ENCODE results near the gene HIVEP3.

The HIVEP3 gene

GRCh38 chr1:41712695-41713094 is 206.0 kb downstream of the HIVEP3 start:
- Histone ChIP-seq H3K9me3 (replicated peaks; ENCODE audit: insufficient read depth, low read length) (no peaks in the 10 kb centered on the region), H3F3A (ENCODE audit: insufficient read depth, low read length) (no peaks in the 10 kb centered on the region), H3K79me2 (ENCODE audit: low read length) (no peaks in the 10 kb centered on the region), H3K9me2 (replicated peaks; ENCODE audit: insufficient read depth, low read length) (no peaks in the 10 kb centered on the region), H4K20me1 (ENCODE audit: insufficient read depth, low read length) (no peaks in the 10 kb centered on the region), H3K4me2 (ENCODE audit: low read depth, low read length) (no peak overlapping the region), H3K36me3 (replicated peaks; ENCODE audit: insufficient read depth, low read length) (no peaks in the 10 kb centered on the region), H3K4me3 (ENCODE audit: low read length) (no peak overlapping the region), H3K9ac (ENCODE audit: low read length) (no peak overlapping the region), H2AFZ (ENCODE audit: low read length) (no peak overlapping the region), H3K27me3 (replicated peaks; ENCODE audit: insufficient read depth, low read length) (no peaks in the 10 kb centered on the region), H3K4me1 (ENCODE audit: low read length) (0 out of 2 replicates have a peak, but pooled peaks cover 6% of the 10 kb centered on the region), H3K27ac (ENCODE audit: low read length) (no peak overlapping the region)
- no peak for DNase-seq
- TF ChIP-seq EZH2phosphoT487 (IDR thresholded peaks at IDR 0.05; ENCODE audit: low read length) (no peak), CTCF (IDR thresholded peaks at IDR 0.05; ENCODE audit: low read length) (no peak), EZH2 (optimal IDR thresholded peaks at IDR 0.05; ENCODE audit: low read depth, low read length) (no peak)

GRCh38 chr1:41712081-41712480 is 206.6 kb downstream of the HIVEP3 start:
- H3K27ac ChIP-seq (ENCODE audit: low read length): no peak overlapping the region
- H3K27me3 ChIP-seq (replicated peaks; ENCODE audit: insufficient read depth, low read length): no peaks in the 10 kb centered on the region
- no peak for TF ChIP-seq EZH2phosphoT487 (IDR thresholded peaks at IDR 0.05; ENCODE audit: low read length)
- TF ChIP-seq CTCF (IDR thresholded peaks at IDR 0.05; ENCODE audit: low read length): no peak
- TF ChIP-seq EZH2 (optimal IDR thresholded peaks at IDR 0.05; ENCODE audit: low read depth, low read length): no peak
- H3K9me2 ChIP-seq (replicated peaks; ENCODE audit: insufficient read depth, low read length): no peaks in the 10 kb centered on the region
- no peak overlapping the region for H3K9ac ChIP-seq (ENCODE audit: low read length)
- H3F3A ChIP-seq (ENCODE audit: insufficient read depth, low read length): no peaks in the 10 kb centered on the region
- no peaks in the 10 kb centered on the region for H3K9me3 ChIP-seq (replicated peaks; ENCODE audit: insufficient read depth, low read length)
- DNase-seq: no peak
- H3K4me3 ChIP-seq (ENCODE audit: low read length): no peak overlapping the region
- H3K36me3 ChIP-seq (replicated peaks; ENCODE audit: insufficient read depth, low read length): no peaks in the 10 kb centered on the region
- H2AFZ ChIP-seq (ENCODE audit: low read length): no peak overlapping the region
- H3K79me2 ChIP-seq (ENCODE audit: low read length): no peaks in the 10 kb centered on the region
- no peak overlapping the region for H3K4me2 ChIP-seq (ENCODE audit: low read depth, low read length)
- 0 out of 2 replicates have a peak, but pooled peaks cover 2% of the 10 kb centered on the region for H3K4me1 ChIP-seq (ENCODE audit: low read length)
- H4K20me1 ChIP-seq (ENCODE audit: insufficient read depth, low read length): no peaks in the 10 kb centered on the region

GRCh38 chr1:41711581-41711980 is 207.1 kb downstream of the HIVEP3 start:
- H3K4me3 ChIP-seq (ENCODE audit: low read length): no peak overlapping the region
- no peaks in the 10 kb centered on the region for H3K9me3 ChIP-seq (replicated peaks; ENCODE audit: insufficient read depth, low read length)
- no peak overlapping the region for H2AFZ ChIP-seq (ENCODE audit: low read length)
- no peak for DNase-seq
- H3K79me2 ChIP-seq (ENCODE audit: low read length): no peaks in the 10 kb centered on the region
- H3K36me3 ChIP-seq (replicated peaks; ENCODE audit: insufficient read depth, low read length): no peaks in the 10 kb centered on the region
- H3K27ac ChIP-seq (ENCODE audit: low read length): no peak overlapping the region
- H4K20me1 ChIP-seq (ENCODE audit: insufficient read depth, low read length): no peaks in the 10 kb centered on the region
- H3K4me1 ChIP-seq (ENCODE audit: low read length): no peaks in the 10 kb centered on the region
- no peaks in the 10 kb centered on the region for H3F3A ChIP-seq (ENCODE audit: insufficient read depth, low read length)
- no peaks in the 10 kb centered on the region for H3K9me2 ChIP-seq (replicated peaks; ENCODE audit: insufficient read depth, low read length)
- no peaks in the 10 kb centered on the region for H3K27me3 ChIP-seq (replicated peaks; ENCODE audit: insufficient read depth, low read length)
- TF ChIP-seq EZH2 (optimal IDR thresholded peaks at IDR 0.05; ENCODE audit: low read depth, low read length): no peak
- TF ChIP-seq EZH2phosphoT487 (IDR thresholded peaks at IDR 0.05; ENCODE audit: low read length): no peak
- TF ChIP-seq CTCF (IDR thresholded peaks at IDR 0.05; ENCODE audit: low read length): no peak
- H3K4me2 ChIP-seq (ENCODE audit: low read depth, low read length): no peak overlapping the region
- no peak overlapping the region for H3K9ac ChIP-seq (ENCODE audit: low read length)
